ENCODE data around the gene WDR76.

GRCh38 chr15:43900996-43901395, 74.2 kb downstream of the WDR76 start:
- TF ChIP-seq POLR2AphosphoS5 (IDR thresholded peaks at IDR 0.05; ENCODE audit: low read depth, low read length) (no peak), POLR2A (IDR thresholded peaks at IDR 0.05; ENCODE audit: low read depth, low read length) (no peak), TAF1 (IDR thresholded peaks at IDR 0.05; ENCODE audit: borderline replicate concordance, low read depth, low read length) (no peak)
